A549 (cell line): Measurements from ENCODE around the gene PBXIP1. TPM values are rescaled to one million over a fixed set of nuclear protein-coding genes. Genes with fewer than 3 reads are reported as not detected.

Experiments used
- ATAC-seq, 2 experiments: fragments of 200-7000 bp in 1 of 2; fragments of >200 bp in 1 of 2; cut with Nextera tagmentation in 1 of 2; cut with Tn5 transposase in 1 of 2; 3 replicates each; pipeline versions ENCODE4 v1.8.0 to v1.9.1; 2018 to 2020; ENCODE audit warnings: mild to moderate bottlenecking in 1 of 2, moderate library complexity in 1 of 2
- CTCF ChIA-PET: fragments of 300-600 bp; sonication (Branson Sonifier 250); formaldehyde crosslinking; extraction: SDS; loops from one replicate; lab custom pipeline; 2021; ENCODE audit warnings: antibody characterized with exemption, inconsistent platforms; lab: Yijun Ruan, JAX
- POLR2A ChIA-PET: fragments of 350-600 bp; formaldehyde crosslinking; extraction: SDS; loops from one replicate; lab custom pipeline; 2021; ENCODE audit warnings: antibody characterized with exemption, inconsistent platforms; lab: Yijun Ruan, JAX
- DNase-seq, 2 experiments: peaks; one replicate each; pipeline versions ENCODE4 v3.0.0 to v3.0.0-alpha.2; 2011 to 2016; ENCODE audit warnings: low read depth in 1 of 2, low spot score in 1 of 2
- FAIRE-seq: peaks from 2 replicates; lab custom pipeline; 2011; peaks lifted over from hg19 to GRCh38; lab: Jason Lieb, UNC
- H3K27ac ChIP-seq, 2 experiments: fragments of >200 bp; sonication (Bioruptor Twin); formaldehyde crosslinking; 3 replicates each; pipeline ENCODE4 v1.5.1; 2016 to 2017
- H3K4me1 ChIP-seq: fragments of >200 bp; sonication (Bioruptor Twin); formaldehyde crosslinking; 3 replicates; pipeline ENCODE4 v1.6.1; 2016
- H3K4me2 ChIP-seq: fragments of >200 bp; sonication (Bioruptor Twin); formaldehyde crosslinking; 3 replicates; pipeline ENCODE4 v1.6.1; 2016
- H3K4me3 ChIP-seq: fragments of >200 bp; sonication (Bioruptor Twin); formaldehyde crosslinking; 3 replicates; pipeline ENCODE4 v1.5.1; 2016
- H3K9me3 ChIP-seq: fragments of >200 bp; sonication (Bioruptor Twin); formaldehyde crosslinking; 3 replicates; pipeline ENCODE4 v1.6.1; 2016
- BHLHE40 ChIP-seq: IDR thresholded peaks from 2 replicates; pipeline ENCODE4 v1.6.1; 2012; ENCODE audit warnings: low read depth, low read length, inconsistent platforms
- CHD2 ChIP-seq: fragments of 150-350 bp; IDR thresholded peaks from 2 replicates; pipeline ENCODE4 v1.6.1; 2014; ENCODE audit warnings: low read length; ENCODE audit not compliant: partially characterized antibody
- EHF ChIP-seq: fragments of 250-450 bp; sonication (Bioruptor Pico); IDR thresholded peaks from 2 replicates; pipeline ENCODE4 v1.5.0; 2020; ENCODE audit warnings: mild to moderate bottlenecking
- ESRRA ChIP-seq: fragments of 150-350 bp; IDR thresholded peaks from 2 replicates; pipeline ENCODE4 v1.6.1; 2014; ENCODE audit warnings: mild to moderate bottlenecking, low read length, borderline replicate concordance
- FOSB ChIP-seq: fragments of 250-450 bp; sonication (Bioruptor Pico); IDR thresholded peaks from 2 replicates; pipeline ENCODE4 v1.5.0; 2020; ENCODE audit warnings: mild to moderate bottlenecking, moderate library complexity
- FOSL2 ChIP-seq, 2 experiments: fragments of 450-650 bp in 1 of 2; fragments of >200 bp in 1 of 2; sonication (Bioruptor Twin) in 1 of 2; formaldehyde crosslinking; IDR thresholded peaks; 2 replicates each; pipeline versions ENCODE4 v1.5.0 to v1.6.1; 2016 to 2020; ENCODE audit warnings: mild to moderate bottlenecking in 1 of 2, moderate library complexity in 1 of 2
- FOXS1 ChIP-seq: fragments of 250-450 bp; sonication (Bioruptor Pico); IDR thresholded peaks from 2 replicates; pipeline ENCODE4 v1.5.0; 2020; ENCODE audit warnings: mild to moderate bottlenecking, moderate library complexity
- GATA3 ChIP-seq: IDR thresholded peaks from 2 replicates; pipeline ENCODE4 v1.6.1; 2012; ENCODE audit warnings: borderline replicate concordance
- HOXA7 ChIP-seq: fragments of 250-450 bp; sonication (Bioruptor Pico); IDR thresholded peaks from 2 replicates; pipeline ENCODE4 v1.5.0; 2020; ENCODE audit warnings: mild to moderate bottlenecking, moderate library complexity
- HOXB5 ChIP-seq: fragments of 250-450 bp; sonication (Bioruptor Pico); IDR thresholded peaks from 2 replicates; pipeline ENCODE4 v1.5.0; 2020; ENCODE audit warnings: mild to moderate bottlenecking, moderate library complexity
- JUN ChIP-seq, 2 experiments: fragments of >200 bp; sonication (Bioruptor Twin); formaldehyde crosslinking; IDR thresholded peaks; 2 replicates in 1 of 2; 3 replicates in 1 of 2; pipeline ENCODE4 v1.6.1; 2016 to 2017
- KDM5A ChIP-seq: fragments of 200-600 bp; sonication (generic); IDR thresholded peaks from 2 replicates; pipeline ENCODE4 v1.6.1; 2016; ENCODE audit warnings: antibody characterized with exemption, mild to moderate bottlenecking
- MAFK ChIP-seq: fragments of 450-650 bp; IDR thresholded peaks from 2 replicates; pipeline ENCODE4 v1.6.1; 2014; ENCODE audit not compliant: partially characterized antibody
- MAZ ChIP-seq: fragments of 150-350 bp; IDR thresholded peaks from 2 replicates; pipeline ENCODE4 v1.6.1; 2014; ENCODE audit warnings: antibody characterized with exemption, low read depth, low read length, borderline replicate concordance
- MYC ChIP-seq: IDR thresholded peaks from 2 replicates; pipeline ENCODE4 v1.6.1; 2012; ENCODE audit warnings: mild to moderate bottlenecking, inconsistent platforms, low read length, improper control_type of control experiment, borderline replicate concordance
- NFE2L2 ChIP-seq: fragments of 150-350 bp; conservative IDR thresholded peaks from 2 replicates; pipeline ENCODE4 v1.6.1; 2014; ENCODE audit warnings: low read length
- PHF8 ChIP-seq: fragments of 200-600 bp; sonication (generic); IDR thresholded peaks from 2 replicates; pipeline ENCODE4 v1.6.1; 2016; ENCODE audit warnings: low read depth, mild to moderate bottlenecking, antibody characterized with exemption, moderate library complexity, borderline replicate concordance
- POLR2A ChIP-seq: IDR thresholded peaks from 2 replicates; pipeline ENCODE4 v1.6.1; 2012; ENCODE audit warnings: mild to moderate bottlenecking, low read length
- POLR2AphosphoS2 ChIP-seq: conservative IDR thresholded peaks from 2 replicates; pipeline ENCODE4 v1.6.1; 2012; ENCODE audit warnings: low read length, improper control_type of control experiment, inconsistent platforms
- RAD21 ChIP-seq, 2 experiments: fragments of >200 bp in 1 of 2; sonication (Bioruptor Twin) in 1 of 2; formaldehyde crosslinking in 1 of 2; IDR thresholded peaks in 1 of 2; conservative IDR thresholded peaks in 1 of 2; 2 replicates in 1 of 2; 3 replicates in 1 of 2; pipeline ENCODE4 v1.6.1; 2012 to 2018; ENCODE audit warnings: inconsistent platforms in 1 of 2
- RCOR1 ChIP-seq: fragments of 150-350 bp; IDR thresholded peaks from 2 replicates; pipeline ENCODE4 v1.6.1; 2014; ENCODE audit warnings: antibody characterized with exemption, low read length, low read depth
- SREBF2 ChIP-seq: fragments of 450-650 bp; IDR thresholded peaks from 2 replicates; pipeline ENCODE4 v1.6.1; 2014; ENCODE audit warnings: mild to moderate bottlenecking, moderate library complexity
- TFCP2L1 ChIP-seq: fragments of 250-450 bp; sonication (Bioruptor Pico); IDR thresholded peaks from 2 replicates; pipeline ENCODE4 v1.5.0; 2021; ENCODE audit warnings: mild to moderate bottlenecking
- ZNF302 ChIP-seq: fragments of 250-450 bp; sonication (Bioruptor Pico); IDR thresholded peaks from 2 replicates; pipeline ENCODE4 v1.9.0; 2021; ENCODE audit warnings: inconsistent platforms, mild to moderate bottlenecking, moderate library complexity
- WGBS: methylation state at CpG from one replicate; pipeline ENCODE4 v1.1.6; 2017; ENCODE audit errors: missing lambda C conversion rate; 5-methylcytosine and 5-hydroxymethylcytosine counted together
- polyA plus RNA-seq, 4 experiments: library from polyadenylated mRNA; depleted of rRNA in 3 of 4; stranded (reverse); fragments of >200 nt; fragmentation: RNase III in 1 of 4; extraction: RNeasy Plus Mini Kit Qiagen cat#74134 plus additional on column Dnase treatment in 1 of 4; gene quantifications; 2 replicates in 3 of 4; 3 replicates in 1 of 4; pipeline ENCODE4 v1.2.3, GENCODE V29; 2011 to 2017
- TF ChIP-seq, protein P1 (sequence below): fragments of >200 bp; sonication (Bioruptor Twin); formaldehyde crosslinking; IDR thresholded peaks from 3 replicates; pipeline ENCODE4 v1.5.1; 2016
- TF ChIP-seq, protein P2 (sequence below): IDR thresholded peaks from 2 replicates; pipeline ENCODE4 v1.6.1; 2012; ENCODE audit warnings: low read depth, borderline replicate concordance
- TF ChIP-seq, protein P3 (sequence below): IDR thresholded peaks from 2 replicates; pipeline ENCODE4 v1.6.1; 2012
- TF ChIP-seq, protein P4 (sequence below): fragments of 200-600 bp; sonication (generic); IDR thresholded peaks from 2 replicates; pipeline ENCODE4 v1.6.1; 2016; ENCODE audit warnings: antibody characterized with exemption, mild to moderate bottlenecking, moderate library complexity
- TF ChIP-seq, protein P5 (sequence below): IDR thresholded peaks from 2 replicates; pipeline ENCODE4 v1.6.1; 2012
- TF ChIP-seq, protein P6 (sequence below): fragments of 250-450 bp; sonication (Bioruptor Pico); IDR thresholded peaks from 2 replicates; pipeline ENCODE4 v1.5.0; 2020; ENCODE audit warnings: low read depth, mild to moderate bottlenecking, moderate library complexity

Gene PBXIP1
- polyA plus RNA-seq, 2 of the 4 experiments (the other 2 are of a cell fraction), result 15.0 to 20.8 TPM

DNA sequence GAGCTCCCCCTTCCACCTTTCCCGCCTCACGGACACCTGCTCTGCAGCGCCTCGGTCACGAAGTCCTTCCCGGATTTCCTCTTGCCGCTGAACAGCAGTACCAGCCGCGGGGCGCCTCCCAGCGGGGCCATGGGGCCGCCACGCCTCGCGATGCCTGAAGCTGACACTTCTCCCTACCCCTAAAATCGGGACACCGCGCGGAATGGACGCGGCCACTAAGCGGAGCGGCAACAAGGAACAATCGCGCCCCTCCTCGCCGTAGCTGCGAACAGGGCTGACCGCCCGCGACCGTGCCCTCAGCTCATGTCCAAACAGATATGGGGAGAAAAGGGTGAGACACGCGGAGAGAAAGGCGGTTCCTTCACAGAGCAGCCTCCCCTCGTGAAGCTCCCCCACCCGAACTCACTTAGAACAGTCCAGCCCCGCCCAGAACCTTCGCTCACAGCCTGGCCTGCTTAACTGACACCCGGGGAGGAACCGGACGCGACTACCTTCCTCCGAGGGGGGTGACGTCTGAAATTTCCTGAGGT lies 19.3 kb downstream of the PBXIP1 start, which contains the start of gene PMVK:
PMVK (minus strand) TSS at position 165 of the 530 bp plus-strand sequence; CDS start at position 131, 34 bp downstream.
- 2% methylated on average over 37 of the region's 45 CpGs for WGBS
- no peaks in the 10 kb centered on the region for H3K9me3 ChIP-seq
- H3K4me3 ChIP-seq, result peak within 1 kb of the TSS; percentile 61
- CTCF ChIA-PET, result interaction anchor here (0.6 to 4.3 kb wide), 21 partner anchors 9 to 458 kb away, joined by 3 to 20 read pairs (median 4); partner anchors contain the start of genes PBXIP1 and PYGO2
- peak; percentile 97 for DNase-seq
- POLR2A ChIA-PET, result interaction anchor here (0.6 to 1.5 kb wide), 12 partner anchors 9 to 457 kb away, joined by 3 to 7 read pairs (median 3); partner anchors contain the start of genes PBXIP1 and SHC1
- no peak for FAIRE-seq
- peak in 1 of 2 experiments; percentile 59; a peak in 2 of 5 replicates for TF ChIP-seq JUN (IDR thresholded peaks at IDR 0.05)
- peak; percentile 78 for TF ChIP-seq CHD2
- 0 out of 2 replicates have a peak, but pooled peaks have one; percentile 80 for TF ChIP-seq EHF (CRISPR knock-in tag)
- no peak for TF ChIP-seq FOSL2 (IDR thresholded peaks at IDR 0.05)
- 0 out of 2 replicates have a peak, but pooled peaks have one; percentile 3 for TF ChIP-seq FOSL2 (CRISPR knock-in tag; IDR thresholded peaks at IDR 0.05)
- peak; percentile 80 for TF ChIP-seq POLR2A
- no peak for TF ChIP-seq MAFK
- TF ChIP-seq GATA3, result peak; percentile 84
- TF ChIP-seq RAD21 (conservative IDR thresholded peaks at IDR 0.05 in 1 of 2, IDR thresholded peaks at IDR 0.05 in 1 of 2), result peak in 1 of 2 experiments; percentile 32; a peak in 3 of 5 replicates
- peak; percentile 87 for TF ChIP-seq FOSB
- TF ChIP-seq, protein P1, sequence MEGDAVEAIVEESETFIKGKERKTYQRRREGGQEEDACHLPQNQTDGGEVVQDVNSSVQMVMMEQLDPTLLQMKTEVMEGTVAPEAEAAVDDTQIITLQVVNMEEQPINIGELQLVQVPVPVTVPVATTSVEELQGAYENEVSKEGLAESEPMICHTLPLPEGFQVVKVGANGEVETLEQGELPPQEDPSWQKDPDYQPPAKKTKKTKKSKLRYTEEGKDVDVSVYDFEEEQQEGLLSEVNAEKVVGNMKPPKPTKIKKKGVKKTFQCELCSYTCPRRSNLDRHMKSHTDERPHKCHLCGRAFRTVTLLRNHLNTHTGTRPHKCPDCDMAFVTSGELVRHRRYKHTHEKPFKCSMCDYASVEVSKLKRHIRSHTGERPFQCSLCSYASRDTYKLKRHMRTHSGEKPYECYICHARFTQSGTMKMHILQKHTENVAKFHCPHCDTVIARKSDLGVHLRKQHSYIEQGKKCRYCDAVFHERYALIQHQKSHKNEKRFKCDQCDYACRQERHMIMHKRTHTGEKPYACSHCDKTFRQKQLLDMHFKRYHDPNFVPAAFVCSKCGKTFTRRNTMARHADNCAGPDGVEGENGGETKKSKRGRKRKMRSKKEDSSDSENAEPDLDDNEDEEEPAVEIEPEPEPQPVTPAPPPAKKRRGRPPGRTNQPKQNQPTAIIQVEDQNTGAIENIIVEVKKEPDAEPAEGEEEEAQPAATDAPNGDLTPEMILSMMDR, result peak; percentile 39; the same call in 2 of the 3 replicates
- TF ChIP-seq SREBF2, result no peak
- TF ChIP-seq, protein P2, sequence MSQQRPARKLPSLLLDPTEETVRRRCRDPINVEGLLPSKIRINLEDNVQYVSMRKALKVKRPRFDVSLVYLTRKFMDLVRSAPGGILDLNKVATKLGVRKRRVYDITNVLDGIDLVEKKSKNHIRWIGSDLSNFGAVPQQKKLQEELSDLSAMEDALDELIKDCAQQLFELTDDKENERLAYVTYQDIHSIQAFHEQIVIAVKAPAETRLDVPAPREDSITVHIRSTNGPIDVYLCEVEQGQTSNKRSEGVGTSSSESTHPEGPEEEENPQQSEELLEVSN, result peak; percentile 100
- no peak for TF ChIP-seq ESRRA
- TF ChIP-seq, protein P3, sequence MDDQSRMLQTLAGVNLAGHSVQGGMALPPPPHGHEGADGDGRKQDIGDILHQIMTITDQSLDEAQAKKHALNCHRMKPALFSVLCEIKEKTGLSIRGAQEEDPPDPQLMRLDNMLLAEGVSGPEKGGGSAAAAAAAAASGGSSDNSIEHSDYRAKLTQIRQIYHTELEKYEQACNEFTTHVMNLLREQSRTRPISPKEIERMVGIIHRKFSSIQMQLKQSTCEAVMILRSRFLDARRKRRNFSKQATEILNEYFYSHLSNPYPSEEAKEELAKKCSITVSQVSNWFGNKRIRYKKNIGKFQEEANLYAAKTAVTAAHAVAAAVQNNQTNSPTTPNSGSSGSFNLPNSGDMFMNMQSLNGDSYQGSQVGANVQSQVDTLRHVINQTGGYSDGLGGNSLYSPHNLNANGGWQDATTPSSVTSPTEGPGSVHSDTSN, result 0 out of 2 replicates have a peak, but pooled peaks have one; percentile 21
- TF ChIP-seq HOXB5 (CRISPR knock-in tag), result 0 out of 2 replicates have a peak, but pooled peaks have one; percentile 14
- TF ChIP-seq KDM5A, result no peak
- peak; percentile 64; the same call in 1 of the 2 replicates for TF ChIP-seq HOXA7 (CRISPR knock-in tag)
- peak; percentile 39; the same call in 1 of the 2 replicates for TF ChIP-seq MYC
- TF ChIP-seq RCOR1, result no peak
- TF ChIP-seq, protein P4, sequence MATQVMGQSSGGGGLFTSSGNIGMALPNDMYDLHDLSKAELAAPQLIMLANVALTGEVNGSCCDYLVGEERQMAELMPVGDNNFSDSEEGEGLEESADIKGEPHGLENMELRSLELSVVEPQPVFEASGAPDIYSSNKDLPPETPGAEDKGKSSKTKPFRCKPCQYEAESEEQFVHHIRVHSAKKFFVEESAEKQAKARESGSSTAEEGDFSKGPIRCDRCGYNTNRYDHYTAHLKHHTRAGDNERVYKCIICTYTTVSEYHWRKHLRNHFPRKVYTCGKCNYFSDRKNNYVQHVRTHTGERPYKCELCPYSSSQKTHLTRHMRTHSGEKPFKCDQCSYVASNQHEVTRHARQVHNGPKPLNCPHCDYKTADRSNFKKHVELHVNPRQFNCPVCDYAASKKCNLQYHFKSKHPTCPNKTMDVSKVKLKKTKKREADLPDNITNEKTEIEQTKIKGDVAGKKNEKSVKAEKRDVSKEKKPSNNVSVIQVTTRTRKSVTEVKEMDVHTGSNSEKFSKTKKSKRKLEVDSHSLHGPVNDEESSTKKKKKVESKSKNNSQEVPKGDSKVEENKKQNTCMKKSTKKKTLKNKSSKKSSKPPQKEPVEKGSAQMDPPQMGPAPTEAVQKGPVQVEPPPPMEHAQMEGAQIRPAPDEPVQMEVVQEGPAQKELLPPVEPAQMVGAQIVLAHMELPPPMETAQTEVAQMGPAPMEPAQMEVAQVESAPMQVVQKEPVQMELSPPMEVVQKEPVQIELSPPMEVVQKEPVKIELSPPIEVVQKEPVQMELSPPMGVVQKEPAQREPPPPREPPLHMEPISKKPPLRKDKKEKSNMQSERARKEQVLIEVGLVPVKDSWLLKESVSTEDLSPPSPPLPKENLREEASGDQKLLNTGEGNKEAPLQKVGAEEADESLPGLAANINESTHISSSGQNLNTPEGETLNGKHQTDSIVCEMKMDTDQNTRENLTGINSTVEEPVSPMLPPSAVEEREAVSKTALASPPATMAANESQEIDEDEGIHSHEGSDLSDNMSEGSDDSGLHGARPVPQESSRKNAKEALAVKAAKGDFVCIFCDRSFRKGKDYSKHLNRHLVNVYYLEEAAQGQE, result peak; percentile 64
- TF ChIP-seq TFCP2L1, result peak; percentile 69; the same call in 1 of the 2 replicates
- TF ChIP-seq, protein P5, sequence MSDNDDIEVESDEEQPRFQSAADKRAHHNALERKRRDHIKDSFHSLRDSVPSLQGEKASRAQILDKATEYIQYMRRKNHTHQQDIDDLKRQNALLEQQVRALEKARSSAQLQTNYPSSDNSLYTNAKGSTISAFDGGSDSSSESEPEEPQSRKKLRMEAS, result peak; percentile 99
- 0 out of 2 replicates have a peak, but pooled peaks have one; percentile 30 for TF ChIP-seq BHLHE40
- TF ChIP-seq, protein P6, sequence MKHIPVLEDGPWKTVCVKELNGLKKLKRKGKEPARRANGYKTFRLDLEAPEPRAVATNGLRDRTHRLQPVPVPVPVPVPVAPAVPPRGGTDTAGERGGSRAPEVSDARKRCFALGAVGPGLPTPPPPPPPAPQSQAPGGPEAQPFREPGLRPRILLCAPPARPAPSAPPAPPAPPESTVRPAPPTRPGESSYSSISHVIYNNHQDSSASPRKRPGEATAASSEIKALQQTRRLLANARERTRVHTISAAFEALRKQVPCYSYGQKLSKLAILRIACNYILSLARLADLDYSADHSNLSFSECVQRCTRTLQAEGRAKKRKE, result peak; percentile 91
- no peak for TF ChIP-seq POLR2AphosphoS2
- TF ChIP-seq NFE2L2, result no peak; the same call in 1 of the 2 replicates
- TF ChIP-seq PHF8, result peak; percentile 77; the same call in 1 of the 2 replicates
- TF ChIP-seq ZNF302, result no peak
- TF ChIP-seq MAZ, result no peak
- TF ChIP-seq FOXS1 (CRISPR knock-in tag), result peak; percentile 78
- H3K27ac ChIP-seq, result peak within 1 kb of the TSS; percentile 97 to 98
- peaks cover 25% of the 10 kb centered on the region for H3K4me1 ChIP-seq
- H3K4me2 ChIP-seq, result peak within 1 kb of the TSS; percentile 92
- ATAC-seq, result peak; percentile 86 to 91
